LNCAP (cell line): ENCODE data around the gene ELF2.

Experiments
- CTCF ChIP-seq: fragments of 450-650 bp; IDR thresholded peaks from 2 replicates; pipeline ENCODE4 v1.5.1; 2017; ENCODE audit warnings: mild to moderate bottlenecking

ELF2 gene

GRCh38 chr4:139210486-139210885, 33.5 kb upstream of the ELF2 start:
- no peak for TF ChIP-seq CTCF

GRCh38 chr4:139209470-139210063, 32.5 kb upstream of the ELF2 start:
- TF ChIP-seq CTCF: no peak

GRCh38 chr4:139208404-139208945, 31.5 kb upstream of the ELF2 start:
- TF ChIP-seq CTCF: no peak

- TF ChIP-seq CTCF: no peak
These were observed 30.9 kb upstream of the ELF2 start for GRCh38 chr4:139207873-139208403.

GRCh38 chr4:139207247-139207646, 30.2 kb upstream of the ELF2 start:
- TF ChIP-seq CTCF: no peak

- no peak for TF ChIP-seq CTCF
These were observed 26.0 kb upstream of the ELF2 start for GRCh38 chr4:139202991-139203390.

GRCh38 chr4:139200506-139200905, 23.5 kb upstream of the ELF2 start:
- TF ChIP-seq CTCF: no peak
